ENCODE data around the gene TTYH2. TPM values are rescaled to one million over a fixed set of nuclear protein-coding genes. Genes with fewer than 3 reads are reported as not detected.

Gene TTYH2
- total and polyA plus RNA-seq, 2 of the 4 experiments (the other 2 are of a cell fraction), result 2.3 to 6.8 TPM

DNA sequence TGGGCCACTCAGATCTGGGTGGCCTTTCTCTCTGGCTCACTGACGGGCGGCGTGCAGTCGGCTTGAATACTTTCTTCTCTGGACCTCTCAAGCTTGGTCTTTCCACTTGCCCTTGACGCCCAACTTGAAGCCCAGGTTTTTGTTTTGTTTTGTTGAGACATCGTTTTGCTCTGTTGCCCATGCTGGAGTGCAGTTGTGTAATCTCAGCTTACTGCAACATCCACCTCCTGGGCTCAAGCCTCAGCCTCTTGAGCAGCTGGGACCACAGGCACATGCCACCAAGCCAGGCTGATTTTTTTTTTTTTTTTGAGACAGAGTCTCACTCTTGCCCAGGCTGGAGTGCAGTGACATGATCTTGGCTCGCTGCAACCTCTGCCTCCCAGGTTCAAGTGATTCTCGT is 89.9 kb downstream of the TTYH2 start:
- ATAC-seq (ENCODE audit: low read depth), result no peak
- Histone ChIP-seq H2BK5ac (ENCODE audit: low read depth, low read length, poor library complexity, severe bottlenecking) (no peak overlapping the region), H3K4me1 (ENCODE audit: control insufficient read depth, insufficient read depth, low read length) (no peaks in the 10 kb centered on the region), H2AK9ac (replicated peaks; ENCODE audit: low read depth, low read length, poor library complexity) (no peak overlapping the region), H3K9me3 (ENCODE audit: control insufficient read depth, insufficient read depth, low read length) (peaks cover 5% of the 10 kb centered on the region), H3K56ac (ENCODE audit: extremely low read depth, insufficient read depth, low read length) (no peak overlapping the region), H3K9me1 (ENCODE audit: insufficient read depth, low read length) (no peaks in the 10 kb centered on the region), H3K4ac (ENCODE audit: low read depth, low read length) (no peak overlapping the region), H3K36me3 (ENCODE audit: control insufficient read depth, insufficient read depth, low read length) (no peaks in the 10 kb centered on the region), H3K79me1 (ENCODE audit: low read depth in 1 of 2, low read length in 2 of 2) (no peaks in the 10 kb centered on the region), H2BK120ac (ENCODE audit: low read depth, low read length) (no peak overlapping the region), H4K91ac (ENCODE audit: insufficient read depth, low read depth, low read length) (no peak overlapping the region), H3K9ac (ENCODE audit: low read depth, low read length) (no peak overlapping the region), H2AFZ (replicated peaks; ENCODE audit: low read length, poor library complexity) (no peak overlapping the region), H3K14ac (replicated peaks; ENCODE audit: low read depth, low read length) (no peak overlapping the region), H3K27ac (ENCODE audit: insufficient read depth, low read length) (no peak overlapping the region), H3K4me2 (ENCODE audit: low read depth, low read length) (no peak overlapping the region), H3K27me3 (ENCODE audit: control insufficient read depth, insufficient read depth, low read length) (no peaks in the 10 kb centered on the region), H2BK15ac (ENCODE audit: low read depth, low read length) (no peak overlapping the region), H3K4me3 (ENCODE audit: insufficient read depth, low read depth, low read length) (no peak overlapping the region), H2BK20ac (ENCODE audit: low read depth, low read length) (no peak overlapping the region), H3K23ac (ENCODE audit: low read depth, low read length) (no peak overlapping the region), H2AK5ac (ENCODE audit: low read depth, low read length) (no peak overlapping the region), H3K18ac (ENCODE audit: low read depth, low read length) (no peak overlapping the region), H4K8ac (ENCODE audit: low read depth in 2 of 2, low read length in 2 of 2) (no peak overlapping the region), H4K20me1 (ENCODE audit: insufficient read depth, low read length) (no peaks in the 10 kb centered on the region), H4K5ac (ENCODE audit: low read depth, low read length) (no peak overlapping the region)
- no CpG with 5 or more reads among the region's 8 CpGs for WGBS, 2 experiments (ENCODE audit: extremely low coverage in 2 of 2, insufficient read length in 1 of 2)
- ChIA-PET CTCF (interaction anchor here (0.7 kb wide), 1 partner anchor 837 kb away, joined by 7 read pairs; no protein-coding TSS in a partner anchor), POLR2A (ENCODE audit: unreplicated experiment) (no interaction called here)
- intact Hi-C loops (cut with micrococcal nuclease) (no loop called here), dilution Hi-C loops (cut with HindIII; ENCODE audit: low sequenced_read_pairs, unreplicated experiment) (no loop called here), in situ Hi-C loops (cut with MboI; ENCODE audit: low sequenced_read_pairs) (no loop called here)
- TF ChIP-seq BHLHE40 (IDR thresholded peaks at IDR 0.05; ENCODE audit: low read depth, low read length) (no peak), RCOR1 (IDR thresholded peaks at IDR 0.05; ENCODE audit: insufficient replicate concordance, low read length) (no peak), SMC3 (IDR thresholded peaks at IDR 0.05; ENCODE audit: low read depth, low read length) (no peak), FOS (IDR thresholded peaks at IDR 0.05; ENCODE audit: low read depth, low read length) (no peak), CHD1 (IDR thresholded peaks at IDR 0.05; ENCODE audit: low read depth, low read length) (no peak), MAFK (IDR thresholded peaks at IDR 0.05; ENCODE audit: low read depth, low read length) (no peak), POLR2A (IDR thresholded peaks at IDR 0.05; ENCODE audit: low read depth, low read length) (no peak), RFX5 (IDR thresholded peaks at IDR 0.05; ENCODE audit: low read depth, low read length) (no peak), CEBPB (IDR thresholded peaks at IDR 0.05; ENCODE audit: low read depth, low read length) (no peak), MAZ (IDR thresholded peaks at IDR 0.05; ENCODE audit: borderline replicate concordance, low read depth, low read length) (no peak)
- TF ChIP-seq, protein P1, sequence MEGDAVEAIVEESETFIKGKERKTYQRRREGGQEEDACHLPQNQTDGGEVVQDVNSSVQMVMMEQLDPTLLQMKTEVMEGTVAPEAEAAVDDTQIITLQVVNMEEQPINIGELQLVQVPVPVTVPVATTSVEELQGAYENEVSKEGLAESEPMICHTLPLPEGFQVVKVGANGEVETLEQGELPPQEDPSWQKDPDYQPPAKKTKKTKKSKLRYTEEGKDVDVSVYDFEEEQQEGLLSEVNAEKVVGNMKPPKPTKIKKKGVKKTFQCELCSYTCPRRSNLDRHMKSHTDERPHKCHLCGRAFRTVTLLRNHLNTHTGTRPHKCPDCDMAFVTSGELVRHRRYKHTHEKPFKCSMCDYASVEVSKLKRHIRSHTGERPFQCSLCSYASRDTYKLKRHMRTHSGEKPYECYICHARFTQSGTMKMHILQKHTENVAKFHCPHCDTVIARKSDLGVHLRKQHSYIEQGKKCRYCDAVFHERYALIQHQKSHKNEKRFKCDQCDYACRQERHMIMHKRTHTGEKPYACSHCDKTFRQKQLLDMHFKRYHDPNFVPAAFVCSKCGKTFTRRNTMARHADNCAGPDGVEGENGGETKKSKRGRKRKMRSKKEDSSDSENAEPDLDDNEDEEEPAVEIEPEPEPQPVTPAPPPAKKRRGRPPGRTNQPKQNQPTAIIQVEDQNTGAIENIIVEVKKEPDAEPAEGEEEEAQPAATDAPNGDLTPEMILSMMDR (conservative IDR thresholded peaks at IDR 0.05; ENCODE audit: low read depth, low read length), result no peak
- TF ChIP-seq, protein P2, sequence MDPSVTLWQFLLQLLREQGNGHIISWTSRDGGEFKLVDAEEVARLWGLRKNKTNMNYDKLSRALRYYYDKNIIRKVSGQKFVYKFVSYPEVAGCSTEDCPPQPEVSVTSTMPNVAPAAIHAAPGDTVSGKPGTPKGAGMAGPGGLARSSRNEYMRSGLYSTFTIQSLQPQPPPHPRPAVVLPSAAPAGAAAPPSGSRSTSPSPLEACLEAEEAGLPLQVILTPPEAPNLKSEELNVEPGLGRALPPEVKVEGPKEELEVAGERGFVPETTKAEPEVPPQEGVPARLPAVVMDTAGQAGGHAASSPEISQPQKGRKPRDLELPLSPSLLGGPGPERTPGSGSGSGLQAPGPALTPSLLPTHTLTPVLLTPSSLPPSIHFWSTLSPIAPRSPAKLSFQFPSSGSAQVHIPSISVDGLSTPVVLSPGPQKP (IDR thresholded peaks at IDR 0.05; ENCODE audit: borderline replicate concordance, low read depth, low read length), result no peak
- DNase-seq, result no peak
- no TSS peak for BruUV-seq (replicated peaks)
